SK-N-SH (cell line): ENCODE measurements around the gene SLC17A7.

Experiments
- CTCF ChIP-seq: fragments of 200-600 bp; sonication (generic); IDR thresholded peaks from 2 replicates; pipeline ENCODE4 v1.6.1; 2017; ENCODE audit warnings: antibody characterized with exemption, mild to moderate bottlenecking, moderate library complexity
- ELF1 ChIP-seq: IDR thresholded peaks from 2 replicates; pipeline ENCODE4 v1.4.0; 2012
- EP300 ChIP-seq, 2 experiments: IDR thresholded peaks; 2 replicates each; pipeline versions ENCODE4 v1.4.0 to v1.6.1; 2012; ENCODE audit warnings: borderline replicate concordance in 1 of 2, low read depth in 1 of 2, low read length in 1 of 2
- GATA2 ChIP-seq: sonication (generic); formaldehyde crosslinking; IDR thresholded peaks from 2 replicates; pipeline ENCODE4 v1.5.0; 2020; ENCODE audit warnings: mild to moderate bottlenecking, missing genetic modification reagents
- JUND ChIP-seq: IDR thresholded peaks from 2 replicates; pipeline ENCODE4 v1.4.0; 2012
- MAX ChIP-seq: IDR thresholded peaks from 2 replicates; pipeline ENCODE4 v1.4.0; 2012; ENCODE audit warnings: low read depth
- MEF2A ChIP-seq: IDR thresholded peaks from 2 replicates; pipeline ENCODE4 v1.4.0; 2012; ENCODE audit warnings: low read depth, borderline replicate concordance
- MXI1 ChIP-seq: IDR thresholded peaks from 2 replicates; pipeline ENCODE4 v1.6.1; 2012; ENCODE audit warnings: mild to moderate bottlenecking, low read depth, low read length, improper control_type of control experiment
- POLR2AphosphoS5 ChIP-seq: IDR thresholded peaks from 2 replicates; pipeline ENCODE4 v1.6.1; 2012; ENCODE audit warnings: low read depth, low read length
- RAD21 ChIP-seq: IDR thresholded peaks from 2 replicates; pipeline ENCODE4 v1.6.1; 2012; ENCODE audit warnings: mild to moderate bottlenecking, low read length
- TAF1 ChIP-seq: IDR thresholded peaks from 2 replicates; pipeline ENCODE4 v1.6.1; 2012; ENCODE audit warnings: low read depth, mild to moderate bottlenecking, low read length, moderate library complexity, borderline replicate concordance
- USF2 ChIP-seq: fragments of 150-350 bp; IDR thresholded peaks from 2 replicates; pipeline ENCODE4 v1.6.1; 2017; ENCODE audit warnings: antibody characterized with exemption, low read length, low read depth, borderline replicate concordance

- no peak for TF ChIP-seq CTCF
- no peak for TF ChIP-seq ELF1
- TF ChIP-seq MXI1: no peak
- TF ChIP-seq TAF1: no peak
- TF ChIP-seq USF2: no peak
- no peak for TF ChIP-seq POLR2AphosphoS5
- no peak for TF ChIP-seq MEF2A
- TF ChIP-seq MAX: no peak
- no peak for TF ChIP-seq RAD21
- no peak for TF ChIP-seq GATA2 (CRISPR knock-in tag)
- no peak for TF ChIP-seq EP300 (IDR thresholded peaks at IDR 0.05; ENCODE audit: borderline replicate concordance in 1 of 2, low read depth in 1 of 2, low read length in 1 of 2)
- no peak for TF ChIP-seq JUND
Observed at GRCh38 chr19:49396738-49397505, 44.4 kb downstream of the SLC17A7 start.
